ENCODE data around the gene CANX.

Gene CANX

GRCh38 chr5:179755022-179755421 lies 56.3 kb downstream of the CANX start:
- no peak for TF ChIP-seq TEAD4 (IDR thresholded peaks at IDR 0.05)
- no peak for TF ChIP-seq TCF12 (IDR thresholded peaks at IDR 0.05; ENCODE audit: low read depth)
- TF ChIP-seq EP300 (IDR thresholded peaks at IDR 0.05; ENCODE audit: borderline replicate concordance), result no peak
- no peak for TF ChIP-seq MAX (IDR thresholded peaks at IDR 0.05)
- no peak for TF ChIP-seq USF1 (IDR thresholded peaks at IDR 0.05)

DNA sequence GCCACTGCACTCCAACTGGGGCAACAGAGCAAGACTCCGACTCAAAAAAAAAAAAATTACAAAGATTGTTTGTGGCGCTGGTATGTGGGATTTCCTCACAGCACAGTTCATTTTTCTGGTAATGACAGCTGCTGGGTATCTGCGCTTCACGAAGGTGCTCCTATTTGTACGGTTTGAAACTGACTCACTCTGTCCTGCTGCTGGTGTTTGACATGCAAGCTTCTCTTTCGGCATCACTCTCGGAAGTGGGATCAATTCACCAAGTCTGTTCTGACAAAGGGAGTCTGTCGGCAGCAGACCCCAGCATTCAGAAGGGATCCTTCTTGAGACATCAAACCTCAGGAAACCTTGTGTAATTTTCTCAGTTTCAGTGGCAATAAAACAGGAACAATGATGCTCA lies 60.2 kb downstream of the CANX start:
- no peak for TF ChIP-seq REST (IDR thresholded peaks at IDR 0.05; ENCODE audit: low read depth)
- no peak for TF ChIP-seq MAX (IDR thresholded peaks at IDR 0.05)
- no peak for TF ChIP-seq TCF12 (IDR thresholded peaks at IDR 0.05; ENCODE audit: low read depth)
- TF ChIP-seq RAD21 (IDR thresholded peaks at IDR 0.05; ENCODE audit: low read depth), result no peak
- no peak for TF ChIP-seq CREB1 (IDR thresholded peaks at IDR 0.05; ENCODE audit: low read depth)
- TF ChIP-seq EP300 (IDR thresholded peaks at IDR 0.05; ENCODE audit: borderline replicate concordance), result no peak
- TF ChIP-seq USF1 (IDR thresholded peaks at IDR 0.05), result no peak
- TF ChIP-seq EGR1 (IDR thresholded peaks at IDR 0.05), result no peak
- TF ChIP-seq CEBPB (IDR thresholded peaks at IDR 0.05), result no peak
- TF ChIP-seq YY1 (IDR thresholded peaks at IDR 0.05; ENCODE audit: low read depth), result no peak
- no peak for TF ChIP-seq TAF1 (IDR thresholded peaks at IDR 0.05; ENCODE audit: low read depth)
- no peak for TF ChIP-seq NFIC (IDR thresholded peaks at IDR 0.05)
- TF ChIP-seq ZBTB7A (IDR thresholded peaks at IDR 0.05; ENCODE audit: low read depth), result no peak
- no peak for TF ChIP-seq TEAD4 (IDR thresholded peaks at IDR 0.05)
- TF ChIP-seq FOXM1 (IDR thresholded peaks at IDR 0.05; ENCODE audit: borderline replicate concordance, low read depth), result no peak

DNA sequence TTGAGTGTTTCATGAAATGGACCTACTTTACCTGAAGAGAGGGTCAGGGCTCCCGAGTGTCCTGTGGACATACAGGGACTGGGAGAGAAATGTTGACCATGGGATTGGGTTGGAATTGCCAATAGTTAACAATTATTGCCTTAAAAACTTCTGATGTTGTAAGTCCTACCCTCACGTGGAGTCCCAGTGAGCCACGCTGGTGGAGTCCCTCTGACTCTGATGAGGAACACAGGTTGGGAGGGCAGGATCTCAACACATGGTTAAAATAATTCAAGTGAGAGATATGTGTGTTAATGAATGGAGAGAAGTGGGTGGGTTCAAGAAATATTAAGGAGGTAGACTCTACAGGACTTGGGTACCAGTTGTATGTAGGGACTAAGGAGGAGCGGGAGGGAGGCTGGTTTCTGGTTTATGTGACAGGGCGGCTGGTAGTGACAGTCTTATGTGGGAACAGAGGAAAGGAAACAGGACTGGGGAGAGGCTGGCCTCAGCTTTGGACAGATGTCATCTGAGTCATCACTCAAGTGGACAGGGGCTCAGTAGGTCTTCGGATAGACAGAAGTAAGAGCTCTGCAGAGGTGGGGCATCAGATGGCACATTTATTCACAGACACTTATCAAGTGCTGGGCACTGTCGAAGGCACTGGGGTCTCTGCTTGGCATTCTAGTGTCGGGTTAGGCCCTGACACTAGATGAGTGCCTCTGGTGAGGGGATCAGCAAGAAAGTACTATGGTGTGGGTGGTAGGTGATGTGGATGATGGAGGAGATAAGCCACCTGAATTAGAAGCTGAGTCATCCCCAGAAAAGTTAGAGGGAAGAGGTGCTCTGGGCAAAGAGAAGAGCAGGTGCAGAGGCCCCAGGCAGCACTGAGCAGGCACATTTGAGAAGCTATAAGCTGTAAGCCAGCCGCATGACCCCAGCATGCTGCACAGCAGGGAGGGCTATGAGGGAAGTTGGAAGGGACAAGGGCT lies 61.1 kb downstream of the CANX start:
- TF ChIP-seq CREB1 (IDR thresholded peaks at IDR 0.05; ENCODE audit: low read depth), result no peak
- TF ChIP-seq CEBPB (IDR thresholded peaks at IDR 0.05), result no peak
- TF ChIP-seq FOXM1 (IDR thresholded peaks at IDR 0.05; ENCODE audit: borderline replicate concordance, low read depth), result no peak
- no peak for TF ChIP-seq NFIC (IDR thresholded peaks at IDR 0.05)
- TF ChIP-seq RAD21 (IDR thresholded peaks at IDR 0.05; ENCODE audit: low read depth), result no peak
- TF ChIP-seq EP300 (IDR thresholded peaks at IDR 0.05; ENCODE audit: borderline replicate concordance), result no peak
- no peak for TF ChIP-seq REST (IDR thresholded peaks at IDR 0.05; ENCODE audit: low read depth)
- no peak for TF ChIP-seq TCF12 (IDR thresholded peaks at IDR 0.05; ENCODE audit: low read depth)
- TF ChIP-seq MAX (IDR thresholded peaks at IDR 0.05), result no peak
- no peak for TF ChIP-seq YY1 (IDR thresholded peaks at IDR 0.05; ENCODE audit: low read depth)
- no peak for TF ChIP-seq ZBTB7A (IDR thresholded peaks at IDR 0.05; ENCODE audit: low read depth)
- no peak for TF ChIP-seq TEAD4 (IDR thresholded peaks at IDR 0.05)
- TF ChIP-seq EGR1 (IDR thresholded peaks at IDR 0.05), result no peak
- no peak for TF ChIP-seq TAF1 (IDR thresholded peaks at IDR 0.05; ENCODE audit: low read depth)

GRCh38 chr5:179762079-179762780 lies 63.5 kb downstream of the CANX start:
- TF ChIP-seq TAF1 (IDR thresholded peaks at IDR 0.05; ENCODE audit: low read depth) (no peak), FOXM1 (IDR thresholded peaks at IDR 0.05; ENCODE audit: borderline replicate concordance, low read depth) (no peak), RAD21 (IDR thresholded peaks at IDR 0.05; ENCODE audit: low read depth) (no peak), EP300 (IDR thresholded peaks at IDR 0.05; ENCODE audit: borderline replicate concordance) (no peak)

DNA sequence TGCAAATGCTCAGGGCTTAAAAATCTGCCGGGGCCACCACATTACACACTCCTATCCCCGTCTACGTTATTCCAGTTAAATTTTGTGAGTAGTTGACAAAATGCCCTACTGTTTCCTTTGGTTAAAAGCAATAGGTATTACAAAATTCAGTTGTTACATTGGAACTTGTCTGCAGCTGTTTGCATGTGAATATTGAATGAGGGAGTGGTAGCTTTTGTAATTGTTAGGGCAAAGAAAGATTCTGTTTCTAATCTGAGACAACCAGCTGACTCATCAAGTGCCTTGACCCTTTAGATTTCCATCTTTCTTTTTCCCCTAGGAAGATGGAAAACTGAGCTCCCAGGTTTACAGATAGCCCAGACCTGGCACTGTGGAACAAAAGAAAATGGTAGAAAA lies 64.0 kb downstream of the CANX start:
- no peak for TF ChIP-seq TAF1 (IDR thresholded peaks at IDR 0.05; ENCODE audit: low read depth)
- no peak for TF ChIP-seq YY1 (IDR thresholded peaks at IDR 0.05; ENCODE audit: low read depth)
- TF ChIP-seq TCF12 (IDR thresholded peaks at IDR 0.05; ENCODE audit: low read depth), result no peak
- TF ChIP-seq EP300 (IDR thresholded peaks at IDR 0.05; ENCODE audit: borderline replicate concordance), result no peak
